Dendritic cell treated with granulocyte-macrophage colony-stimulating factor and Interleukin-4, amounts not matched to agents 40 ng/mL and 50 ng/mL, for 4 days (primary cell): ENCODE measurements around the gene GREM2.

ENCODE experiments used
- H3K27ac Mint-ChIP-seq: one replicate; pipeline ENCODE4 v1.8.0; 2022; ENCODE audit warnings: mild to moderate bottlenecking, mixed read lengths
- H3K27me3 Mint-ChIP-seq: one replicate; pipeline ENCODE4 v1.8.0; 2022; ENCODE audit warnings: mild to moderate bottlenecking, mixed read lengths
- H3K36me3 Mint-ChIP-seq: one replicate; pipeline ENCODE4 v1.8.0; 2022; ENCODE audit warnings: low read depth, mixed read lengths
- H3K4me1 Mint-ChIP-seq: one replicate; pipeline ENCODE4 v1.8.0; 2022; ENCODE audit warnings: low read depth, mixed read lengths
- H3K4me3 Mint-ChIP-seq: one replicate; pipeline ENCODE4 v1.8.0; 2022; ENCODE audit warnings: mild to moderate bottlenecking, moderate library complexity, mixed read lengths
- H3K9me3 Mint-ChIP-seq: one replicate; pipeline ENCODE4 v1.8.0; 2022; ENCODE audit warnings: mixed read lengths
- intact Hi-C: fragments of 100-400 bp; cut with micrococcal nuclease; formaldehyde crosslinking; loops from one replicate; pipeline ENCODE4 v1.15.0; 2022

The GREM2 gene

GRCh38 chr1:240611619-240612480 lies at the start of gene GREM2:
TSS of gene GREM2 (minus strand) at chr1:240612155. CDS start at chr1:240493475, 118,680 bp downstream.
- H3K27ac Mint-ChIP-seq, result no peak within 1 kb of the TSS
- H3K9me3 Mint-ChIP-seq, result no peaks in the 10 kb centered on the region
- peaks cover 35% of the 10 kb centered on the region for H3K27me3 Mint-ChIP-seq
- H3K4me3 Mint-ChIP-seq, result peak within 1 kb of the TSS; percentile 50
- peaks cover 10% of the 10 kb centered on the region for H3K4me1 Mint-ChIP-seq
- no peaks in the 10 kb centered on the region for H3K36me3 Mint-ChIP-seq
- intact Hi-C loops, result no loop called here

DNA sequence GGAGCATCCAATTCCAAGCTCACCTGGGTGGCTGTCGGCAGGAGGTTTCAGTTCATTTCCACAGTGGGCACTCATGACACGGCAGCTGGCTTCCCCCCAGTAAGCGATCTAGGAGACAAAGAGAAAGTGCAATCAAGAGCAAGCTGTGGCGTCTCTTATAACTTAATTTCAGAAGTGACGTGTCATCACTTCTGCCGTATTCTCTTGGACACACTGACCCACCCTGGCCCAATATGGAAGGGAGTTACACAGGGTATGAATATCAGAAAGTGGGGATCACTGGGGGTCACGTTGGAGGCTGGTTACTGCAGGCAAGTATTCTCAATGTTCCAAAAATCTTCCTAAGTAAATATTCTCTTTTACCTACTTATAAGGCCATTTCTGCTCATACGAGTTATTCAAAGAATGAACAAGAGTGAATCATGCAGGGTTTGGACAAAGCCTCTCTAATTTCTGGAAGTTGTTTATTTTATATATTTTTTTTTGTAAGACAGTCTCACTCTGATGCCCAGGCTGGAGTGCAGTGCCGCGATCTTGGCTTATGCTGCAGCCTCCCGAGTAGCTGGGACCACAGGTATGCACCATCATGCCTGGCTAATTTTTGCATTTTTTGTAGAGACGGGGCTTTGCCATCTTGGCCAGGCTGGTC lies 46.5 kb upstream of the GREM2 start:
- no peak overlapping the region for H3K27ac Mint-ChIP-seq
- no peaks in the 10 kb centered on the region for H3K9me3 Mint-ChIP-seq
- H3K27me3 Mint-ChIP-seq, result no peaks in the 10 kb centered on the region
- H3K36me3 Mint-ChIP-seq, result no peaks in the 10 kb centered on the region
- intact Hi-C loops, result no loop called here
- H3K4me3 Mint-ChIP-seq, result no peak overlapping the region
- H3K4me1 Mint-ChIP-seq, result no peaks in the 10 kb centered on the region

DNA sequence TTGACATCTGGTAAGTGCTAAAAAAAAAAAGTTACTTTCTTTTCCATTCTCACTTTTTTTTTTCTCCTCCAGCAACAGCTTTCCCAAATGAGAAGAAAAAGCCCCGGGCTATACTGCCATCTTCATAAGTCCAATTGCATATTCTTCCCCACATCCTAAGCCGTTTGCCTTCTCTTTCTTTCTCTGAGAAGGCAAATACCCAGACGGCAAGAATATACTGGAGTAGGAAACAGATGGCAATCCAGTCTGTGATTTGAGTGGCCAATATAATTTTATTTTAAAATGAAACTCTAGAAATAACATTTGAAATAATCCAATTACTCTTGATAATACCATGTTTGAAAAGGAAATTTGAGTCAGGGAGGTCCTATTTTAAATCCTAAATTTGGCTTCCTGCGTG lies 44.6 kb upstream of the GREM2 start:
- H3K27ac Mint-ChIP-seq, result no peak overlapping the region
- H3K4me3 Mint-ChIP-seq, result no peak overlapping the region
- intact Hi-C loops, result no loop called here
- H3K4me1 Mint-ChIP-seq, result no peaks in the 10 kb centered on the region
- H3K36me3 Mint-ChIP-seq, result no peaks in the 10 kb centered on the region
- H3K27me3 Mint-ChIP-seq, result no peaks in the 10 kb centered on the region
- H3K9me3 Mint-ChIP-seq, result no peaks in the 10 kb centered on the region

DNA sequence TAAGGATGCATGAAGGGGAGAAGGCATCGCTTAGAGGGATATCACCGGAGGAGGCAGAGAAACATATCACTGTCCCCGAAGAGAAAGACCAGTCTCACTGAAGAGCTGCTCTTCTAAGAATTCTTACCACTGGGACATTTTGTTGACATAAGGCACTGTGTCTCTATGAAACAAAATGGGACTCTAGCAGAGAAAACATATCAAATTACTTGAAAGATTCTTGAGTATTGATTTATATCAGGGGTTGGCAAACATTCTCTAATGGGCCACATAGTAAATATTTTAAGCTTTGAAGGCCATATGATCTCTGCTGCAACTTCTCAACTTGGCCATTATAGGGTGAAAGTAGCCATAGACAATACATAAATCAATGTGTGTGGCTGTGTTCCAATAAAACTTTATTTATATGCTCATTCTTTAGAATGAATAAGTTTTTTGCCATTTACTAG lies 41.0 kb upstream of the GREM2 start:
- intact Hi-C loops, result loop anchor here (5.0 kb wide), 1 partner anchor 121 kb away; no protein-coding TSS in a partner anchor
- no peaks in the 10 kb centered on the region for H3K4me1 Mint-ChIP-seq
- H3K27me3 Mint-ChIP-seq, result no peaks in the 10 kb centered on the region
- no peaks in the 10 kb centered on the region for H3K9me3 Mint-ChIP-seq
- H3K27ac Mint-ChIP-seq, result no peak overlapping the region
- no peaks in the 10 kb centered on the region for H3K36me3 Mint-ChIP-seq
- no peak overlapping the region for H3K4me3 Mint-ChIP-seq

GRCh38 chr1:240652549-240652948 lies 40.6 kb upstream of the GREM2 start:
- Mint-ChIP-seq H3K27me3 (no peaks in the 10 kb centered on the region), H3K4me1 (no peaks in the 10 kb centered on the region), H3K9me3 (no peaks in the 10 kb centered on the region), H3K4me3 (no peak overlapping the region), H3K36me3 (no peaks in the 10 kb centered on the region), H3K27ac (no peak overlapping the region)
- intact Hi-C loops, result loop anchor here (5.0 kb wide), 1 partner anchor 120 kb away; no protein-coding TSS in a partner anchor

DNA sequence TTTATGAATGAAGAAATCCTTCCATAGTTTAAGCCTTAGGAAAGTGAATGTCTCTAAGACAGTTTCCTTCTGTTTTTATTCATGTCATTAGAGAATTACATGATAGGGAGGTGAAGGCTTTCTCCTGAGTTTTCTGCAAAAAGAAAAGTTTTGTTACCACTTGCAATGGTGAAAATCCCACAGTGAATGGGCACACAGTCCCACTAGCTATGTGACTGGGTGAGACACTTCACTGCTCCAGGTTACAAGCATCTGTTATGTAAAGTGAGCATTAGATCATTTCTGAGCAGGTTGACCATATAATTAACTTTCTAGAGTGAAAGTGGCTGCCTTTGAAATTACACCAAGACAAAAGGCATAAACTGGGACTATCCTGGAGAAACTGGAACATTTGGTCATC lies 38.9 kb upstream of the GREM2 start:
- intact Hi-C loops, result loop anchor here (5.0 kb wide), 1 partner anchor 119 kb away; no protein-coding TSS in a partner anchor
- no peak overlapping the region for H3K27ac Mint-ChIP-seq
- H3K36me3 Mint-ChIP-seq, result no peaks in the 10 kb centered on the region
- H3K4me1 Mint-ChIP-seq, result no peaks in the 10 kb centered on the region
- H3K27me3 Mint-ChIP-seq, result no peaks in the 10 kb centered on the region
- H3K9me3 Mint-ChIP-seq, result no peaks in the 10 kb centered on the region
- no peak overlapping the region for H3K4me3 Mint-ChIP-seq

DNA sequence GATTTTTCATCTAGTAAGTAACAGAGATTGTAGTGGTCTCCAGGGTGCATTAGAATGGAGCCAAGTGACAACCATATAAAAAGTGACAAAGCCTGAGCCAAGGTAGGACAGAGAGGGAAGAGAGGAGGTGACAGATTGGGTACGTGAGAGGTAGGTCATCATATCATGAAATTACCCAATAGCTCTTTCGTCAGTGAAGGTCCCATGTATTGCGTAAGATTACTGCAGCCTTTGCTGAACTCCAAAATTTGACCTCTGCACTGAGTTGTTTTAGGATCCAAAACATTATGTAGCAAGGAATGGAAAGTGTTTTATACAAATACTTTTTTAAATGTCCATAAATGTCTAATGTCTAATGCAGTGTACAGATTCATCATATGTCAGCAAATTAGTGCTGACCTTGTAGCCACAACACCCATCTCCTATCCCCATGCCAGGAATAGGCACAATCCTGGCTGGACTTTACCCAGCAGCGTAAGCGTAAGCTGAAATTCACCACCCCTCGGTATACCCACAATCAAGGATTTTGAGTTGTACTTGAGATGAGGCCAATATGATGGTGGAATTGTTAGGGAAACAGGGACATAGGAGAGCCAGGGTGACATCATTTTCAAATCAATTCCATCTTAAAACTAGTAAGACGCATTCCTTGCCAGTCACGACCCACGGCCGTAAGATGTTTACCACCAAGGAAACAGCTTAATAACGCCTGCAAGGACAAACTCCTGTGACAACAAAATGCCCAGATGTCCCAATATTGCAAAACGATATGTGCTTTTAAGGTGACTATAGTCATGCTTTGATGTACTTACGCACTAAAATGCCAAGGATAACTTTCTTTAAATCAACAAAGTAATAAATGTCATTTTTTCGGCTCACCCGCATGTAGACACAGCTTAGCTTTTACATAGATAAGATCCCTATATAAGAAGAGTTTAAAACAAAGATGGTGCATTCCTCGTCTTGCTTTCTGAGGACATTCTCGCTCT lies 38.1 kb upstream of the GREM2 start:
- Mint-ChIP-seq H3K4me1 (no peaks in the 10 kb centered on the region), H3K27ac (no peak overlapping the region), H3K36me3 (no peaks in the 10 kb centered on the region), H3K27me3 (no peaks in the 10 kb centered on the region), H3K4me3 (no peak overlapping the region), H3K9me3 (no peaks in the 10 kb centered on the region)
- intact Hi-C loops, result loop anchor here (5.0 kb wide), 1 partner anchor 118 kb away; no protein-coding TSS in a partner anchor

- Mint-ChIP-seq H3K27me3 (no peaks in the 10 kb centered on the region), H3K9me3 (no peaks in the 10 kb centered on the region), H3K36me3 (no peaks in the 10 kb centered on the region), H3K4me3 (no peak overlapping the region), H3K4me1 (no peaks in the 10 kb centered on the region), H3K27ac (no peak overlapping the region)
- intact Hi-C loops, result no loop called here
These were observed 34.8 kb upstream of the GREM2 start for GRCh38 chr1:240646571-240647240.

DNA sequence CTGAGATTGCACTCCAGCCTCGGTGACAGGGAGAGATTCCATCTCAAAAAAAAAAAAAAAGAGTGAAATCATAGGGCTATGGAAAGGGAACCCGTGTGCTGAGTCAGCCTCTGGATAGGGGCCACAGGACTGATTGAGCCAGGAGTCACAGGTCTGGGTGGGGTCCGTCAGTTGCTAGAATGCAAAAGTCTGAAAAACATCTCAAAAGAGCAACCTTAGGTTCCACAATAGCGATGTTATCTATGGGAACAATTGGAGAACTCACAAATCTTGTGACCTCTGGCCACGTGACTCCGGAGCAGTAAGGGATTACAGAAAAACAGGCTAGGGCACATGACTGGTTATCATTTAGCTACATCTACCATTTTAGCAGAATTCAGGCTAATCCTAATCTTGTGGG lies 32.8 kb upstream of the GREM2 start:
- H3K36me3 Mint-ChIP-seq, result no peaks in the 10 kb centered on the region
- no peaks in the 10 kb centered on the region for H3K9me3 Mint-ChIP-seq
- H3K4me3 Mint-ChIP-seq, result no peak overlapping the region
- intact Hi-C loops, result no loop called here
- no peaks in the 10 kb centered on the region for H3K27me3 Mint-ChIP-seq
- H3K27ac Mint-ChIP-seq, result no peak overlapping the region
- H3K4me1 Mint-ChIP-seq, result no peaks in the 10 kb centered on the region

- Mint-ChIP-seq H3K36me3 (no peaks in the 10 kb centered on the region), H3K27ac (no peak overlapping the region), H3K9me3 (no peaks in the 10 kb centered on the region), H3K4me3 (no peak overlapping the region), H3K27me3 (no peaks in the 10 kb centered on the region), H3K4me1 (no peaks in the 10 kb centered on the region)
- intact Hi-C loops, result no loop called here
These were observed 23.7 kb upstream of the GREM2 start for GRCh38 chr1:240635466-240636256.

DNA sequence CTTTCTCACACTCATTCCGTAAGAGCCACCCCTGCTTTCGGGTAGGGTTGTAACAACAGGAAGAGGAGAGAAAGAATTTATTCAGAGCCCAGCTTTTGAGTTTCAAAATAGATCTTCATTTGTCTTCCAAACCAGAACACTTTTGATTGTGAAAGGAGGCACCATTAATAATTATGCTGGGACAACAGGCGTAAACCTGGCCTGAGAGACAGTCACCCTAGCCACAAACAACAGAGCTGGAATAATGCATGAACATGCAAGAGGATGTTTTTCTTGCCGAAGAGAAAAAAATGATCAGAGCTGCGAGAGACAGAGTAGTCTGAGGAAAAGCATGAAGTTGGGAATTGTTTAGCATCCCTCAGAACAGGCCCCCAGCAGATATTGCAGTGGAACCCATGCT lies 18.5 kb upstream of the GREM2 start:
- no peak overlapping the region for H3K27ac Mint-ChIP-seq
- no peaks in the 10 kb centered on the region for H3K4me1 Mint-ChIP-seq
- intact Hi-C loops, result no loop called here
- H3K4me3 Mint-ChIP-seq, result no peak overlapping the region
- no peaks in the 10 kb centered on the region for H3K27me3 Mint-ChIP-seq
- no peaks in the 10 kb centered on the region for H3K36me3 Mint-ChIP-seq
- H3K9me3 Mint-ChIP-seq, result no peaks in the 10 kb centered on the region

DNA sequence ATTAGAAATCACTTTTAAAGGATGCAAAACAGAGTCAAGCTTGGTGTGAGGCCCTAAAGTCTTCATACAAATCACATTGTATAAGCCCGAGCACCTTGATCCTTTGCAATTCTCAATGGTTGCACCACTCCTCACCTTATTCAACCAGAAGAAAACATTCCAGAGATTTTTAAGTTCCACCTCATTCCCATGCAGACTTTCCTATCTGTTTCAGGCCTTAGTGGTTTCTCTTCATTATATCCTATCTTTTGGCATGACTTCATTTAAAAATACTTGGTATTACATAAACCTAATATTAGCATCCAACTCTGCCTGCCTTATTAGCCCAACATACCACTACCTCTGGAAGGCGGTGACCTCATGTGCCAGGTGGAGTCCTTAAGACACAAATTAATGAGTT lies 9.3 kb upstream of the GREM2 start:
- no peak overlapping the region for H3K4me3 Mint-ChIP-seq
- intact Hi-C loops, result no loop called here
- no peaks in the 10 kb centered on the region for H3K9me3 Mint-ChIP-seq

More for the DNA sequence above, 9.3 kb upstream of the GREM2 start:
- Mint-ChIP-seq H3K4me1 (no peaks in the 10 kb centered on the region), H3K27ac (no peak overlapping the region), H3K27me3 (no peaks in the 10 kb centered on the region), H3K36me3 (no peaks in the 10 kb centered on the region)
